Mesendoderm (in vitro differentiated cells): ENCODE data around the gene MYH2.

Experiments
- DNase-seq: peaks from one replicate; pipeline ENCODE4 v3.0.0; 2013
- H2AK5ac ChIP-seq: 2 replicates; pipeline ENCODE4 v1.6.1; 2013; ENCODE audit warnings: low read length, inconsistent platforms
- H2BK120ac ChIP-seq: 2 replicates; pipeline ENCODE4 v1.6.1; 2013; ENCODE audit warnings: low read depth, mild to moderate bottlenecking, low read length, moderate library complexity, mixed read lengths
- H2BK15ac ChIP-seq: replicated peaks from 2 replicates; pipeline ENCODE4 v1.6.1; 2013; ENCODE audit warnings: low read depth, mild to moderate bottlenecking, moderate library complexity
- H2BK5ac ChIP-seq: 2 replicates; pipeline ENCODE4 v1.6.1; 2013; ENCODE audit warnings: low read length, inconsistent platforms
- H3K18ac ChIP-seq: 2 replicates; pipeline ENCODE4 v1.6.1; 2013; ENCODE audit warnings: mild to moderate bottlenecking, low read length, mixed read lengths
- H3K23ac ChIP-seq: one replicate; pipeline ENCODE4 v1.6.1; 2013; ENCODE audit warnings: low read length
- H3K27ac ChIP-seq: 2 replicates; pipeline ENCODE4 v1.5.1; 2013; ENCODE audit warnings: low read depth, mild to moderate bottlenecking, inconsistent platforms, low read length, moderate library complexity
- H3K27me3 ChIP-seq: 2 replicates; pipeline ENCODE4 v1.6.1; 2013; ENCODE audit warnings: low read length, control low read depth, mild to moderate bottlenecking, inconsistent platforms; ENCODE audit not compliant: insufficient read depth, poor library complexity
- H3K36me3 ChIP-seq: 2 replicates; pipeline ENCODE4 v1.6.1; 2013; ENCODE audit warnings: low read length, inconsistent platforms; ENCODE audit not compliant: control insufficient read depth, insufficient read depth
- H3K4ac ChIP-seq: one replicate; pipeline ENCODE4 v1.6.1; 2013; ENCODE audit warnings: low read depth, mild to moderate bottlenecking, low read length, moderate library complexity
- H3K4me1 ChIP-seq: 2 replicates; pipeline ENCODE4 v1.6.1; 2013; ENCODE audit warnings: low read depth, low read length, inconsistent platforms; ENCODE audit not compliant: control insufficient read depth
- H3K4me2 ChIP-seq: 2 replicates; pipeline ENCODE4 v1.6.1; 2013; ENCODE audit warnings: low read length
- H3K4me3 ChIP-seq: 2 replicates; pipeline ENCODE4 v1.5.1; 2013; ENCODE audit warnings: mild to moderate bottlenecking, low read length
- H3K56ac ChIP-seq: one replicate; pipeline ENCODE4 v1.6.1; 2013; ENCODE audit warnings: low read length
- H3K79me1 ChIP-seq: 2 replicates; pipeline ENCODE4 v1.6.1; 2013; ENCODE audit warnings: low read length, inconsistent platforms
- H3K79me2 ChIP-seq: 2 replicates; pipeline ENCODE4 v1.6.1; 2013; ENCODE audit warnings: mild to moderate bottlenecking, low read length; ENCODE audit not compliant: control insufficient read depth, insufficient read depth
- H3K9ac ChIP-seq: 2 replicates; pipeline ENCODE4 v1.6.1; 2013; ENCODE audit warnings: low read length, inconsistent platforms
- H4K5ac ChIP-seq: one replicate; pipeline ENCODE4 v1.6.1; 2013; ENCODE audit warnings: low read length
- H4K8ac ChIP-seq: one replicate; pipeline ENCODE4 v1.6.1; 2013; ENCODE audit warnings: low read depth, mild to moderate bottlenecking, control low read depth, low read length, moderate library complexity
- WGBS: extraction: QIAGEN DNeasy Blood & Tissue Kit; methylation state at CpG from one replicate; pipeline ENCODE4 v1.1.7; 2013; ENCODE audit warnings: low lambda C conversion rate, missing lambda C conversion rate; ENCODE audit not compliant: insufficient coverage; ENCODE audit errors: extremely low coverage; 5-methylcytosine and 5-hydroxymethylcytosine counted together

The MYH2 gene

DNA sequence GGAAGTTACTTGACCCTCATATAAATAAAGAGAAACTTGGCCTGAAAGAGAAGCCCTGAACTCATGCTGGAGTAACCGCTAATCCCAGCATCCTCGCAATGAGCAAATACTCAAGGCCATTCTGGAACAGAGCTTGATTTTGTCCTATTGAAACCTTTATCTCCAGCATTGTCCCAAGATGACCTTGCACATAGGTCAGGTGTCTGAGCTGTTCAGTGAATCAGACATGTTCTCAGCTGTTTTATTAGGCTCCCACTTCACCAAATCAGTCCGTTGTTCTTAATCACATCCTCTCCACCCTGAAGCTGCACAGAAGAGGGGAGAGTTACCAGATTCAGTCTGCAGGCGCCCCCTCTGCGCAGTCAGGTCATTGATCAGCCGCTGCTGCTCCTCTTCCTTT, 22.0 kb downstream of the MYH2 start:
- Histone ChIP-seq H3K27ac (no peak overlapping the region), H3K4me1 (no peaks in the 10 kb centered on the region), H3K36me3 (no peaks in the 10 kb centered on the region), H3K4ac (no peak overlapping the region), H3K18ac (no peak overlapping the region), H3K79me2 (no peaks in the 10 kb centered on the region), H3K4me2 (no peak overlapping the region), H3K4me3 (no peak overlapping the region), H2BK120ac (no peak overlapping the region), H3K56ac (no peak overlapping the region), H3K79me1 (no peaks in the 10 kb centered on the region), H2BK5ac (no peak overlapping the region), H3K23ac (no peak overlapping the region), H2AK5ac (no peak overlapping the region), H4K5ac (no peak overlapping the region), H4K8ac (no peak overlapping the region), H2BK15ac (no peak overlapping the region), H3K27me3 (no peaks in the 10 kb centered on the region), H3K9ac (no peak overlapping the region)
- no CpG with 5 or more reads among the region's 6 CpGs for WGBS
- DNase-seq, result no peak

- no peak overlapping the region for H2BK120ac ChIP-seq
- no CpG with 5 or more reads among the region's 11 CpGs for WGBS
- H3K79me1 ChIP-seq, result no peaks in the 10 kb centered on the region
Measured at GRCh38 chr17:10526517-10526916, 22.9 kb downstream of the MYH2 start.

DNA sequence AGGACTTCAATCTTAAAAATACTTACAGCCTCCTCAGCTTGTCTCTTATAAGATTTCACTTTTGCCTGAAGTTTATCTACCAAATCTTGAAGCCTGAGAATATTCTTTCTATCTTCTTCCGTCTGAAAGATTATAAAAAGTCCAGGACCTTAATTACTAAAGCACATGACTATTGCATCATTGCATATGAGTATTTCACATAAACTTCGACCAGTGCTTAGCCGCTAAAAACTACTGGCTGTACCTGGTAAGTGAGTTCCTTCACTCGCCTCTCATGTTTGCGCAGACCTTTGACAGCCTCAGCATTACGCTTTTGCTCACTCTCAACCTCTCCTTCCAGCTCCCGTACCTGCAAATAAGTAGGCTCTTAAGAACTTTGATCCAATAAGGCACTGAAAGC, 26.4 kb downstream of the MYH2 start:
- no peak overlapping the region for H2BK120ac ChIP-seq
- no peak overlapping the region for H3K56ac ChIP-seq
- WGBS, result no CpG with 5 or more reads among the region's 7 CpGs
- H3K23ac ChIP-seq, result no peak overlapping the region
- H3K79me1 ChIP-seq, result no peaks in the 10 kb centered on the region
- H4K5ac ChIP-seq, result no peak overlapping the region
- H3K79me2 ChIP-seq, result no peaks in the 10 kb centered on the region
- H3K9ac ChIP-seq, result no peak overlapping the region
- no peaks in the 10 kb centered on the region for H3K36me3 ChIP-seq
- H3K4me3 ChIP-seq, result no peak overlapping the region
- H3K4me2 ChIP-seq, result no peak overlapping the region
- no peak overlapping the region for H4K8ac ChIP-seq
- no peak overlapping the region for H3K18ac ChIP-seq
- H3K4me1 ChIP-seq, result no peaks in the 10 kb centered on the region
- DNase-seq, result no peak
- no peak overlapping the region for H2AK5ac ChIP-seq
- H3K27me3 ChIP-seq, result no peaks in the 10 kb centered on the region
- no peak overlapping the region for H2BK5ac ChIP-seq
- no peak overlapping the region for H3K4ac ChIP-seq
- H3K27ac ChIP-seq, result no peak overlapping the region
- no peak overlapping the region for H2BK15ac ChIP-seq

More at GRCh38 chr17:10526517-10526916, 22.9 kb downstream of the MYH2 start:
- no peak overlapping the region for H3K27ac ChIP-seq
- no peak overlapping the region for H2AK5ac ChIP-seq
- no peak overlapping the region for H3K4me2 ChIP-seq
- no peak overlapping the region for H4K5ac ChIP-seq
- H3K4me1 ChIP-seq, result no peaks in the 10 kb centered on the region
- no peak overlapping the region for H3K4ac ChIP-seq
- no peak overlapping the region for H3K9ac ChIP-seq
- no peaks in the 10 kb centered on the region for H3K27me3 ChIP-seq
- no peak overlapping the region for H3K18ac ChIP-seq
- H3K79me2 ChIP-seq, result no peaks in the 10 kb centered on the region
- H4K8ac ChIP-seq, result no peak overlapping the region
- no peak overlapping the region for H3K56ac ChIP-seq
- H2BK15ac ChIP-seq, result no peak overlapping the region
- H3K36me3 ChIP-seq, result no peaks in the 10 kb centered on the region
- no peak overlapping the region for H3K23ac ChIP-seq
- no peak overlapping the region for H3K4me3 ChIP-seq
- DNase-seq, result no peak
- H2BK5ac ChIP-seq, result no peak overlapping the region

DNA sequence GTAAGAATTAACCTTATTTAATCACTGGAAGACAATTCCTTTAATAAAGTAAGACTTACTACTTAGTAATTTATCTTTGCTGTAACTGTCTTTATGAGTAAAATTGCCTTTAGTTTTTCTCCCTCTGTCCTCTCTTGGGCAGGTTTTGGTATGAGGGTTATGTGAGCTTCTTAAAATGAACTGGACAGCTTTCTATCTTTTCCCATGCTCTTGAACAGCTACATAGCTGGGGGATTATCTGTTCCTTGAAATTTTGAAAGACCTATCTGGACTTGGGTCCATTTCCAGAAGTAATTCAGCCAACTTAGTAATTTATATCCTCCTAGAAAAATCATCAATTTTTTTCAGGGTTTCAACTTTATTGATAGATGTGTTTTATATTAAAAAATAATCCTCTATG, 27.5 kb downstream of the MYH2 start:
- H3K79me2 ChIP-seq, result no peaks in the 10 kb centered on the region
- H3K27ac ChIP-seq, result no peak overlapping the region
- H3K23ac ChIP-seq, result no peak overlapping the region
- H3K4me2 ChIP-seq, result no peak overlapping the region
- H2BK5ac ChIP-seq, result no peak overlapping the region
- no peak overlapping the region for H3K18ac ChIP-seq
- no peak overlapping the region for H2AK5ac ChIP-seq
- H3K4ac ChIP-seq, result no peak overlapping the region
- no peak overlapping the region for H2BK120ac ChIP-seq
- DNase-seq, result no peak
- H3K36me3 ChIP-seq, result no peaks in the 10 kb centered on the region
- no peak overlapping the region for H4K5ac ChIP-seq
- no peak overlapping the region for H2BK15ac ChIP-seq
- no peak overlapping the region for H3K56ac ChIP-seq
- no peaks in the 10 kb centered on the region for H3K4me1 ChIP-seq
- no peak overlapping the region for H3K4me3 ChIP-seq
- H3K27me3 ChIP-seq, result no peaks in the 10 kb centered on the region
- H3K79me1 ChIP-seq, result no peaks in the 10 kb centered on the region
- no peak overlapping the region for H4K8ac ChIP-seq
- no peak overlapping the region for H3K9ac ChIP-seq

GRCh38 chr17:10518271-10519037, 31.0 kb downstream of the MYH2 start, which contains the start of gene MYH1:
Gene MYH1, minus strand, starts transcription at chr17:10518542. Its CDS starts 1,900 bp downstream, at chr17:10516642.
- H3K79me2 ChIP-seq, result no peaks in the 10 kb centered on the region
- no peak within 1 kb of the TSS for H3K4ac ChIP-seq
- H3K56ac ChIP-seq, result no peak within 1 kb of the TSS
- no peaks in the 10 kb centered on the region for H3K27me3 ChIP-seq
- H3K18ac ChIP-seq, result no peak within 1 kb of the TSS
- no peak within 1 kb of the TSS for H2AK5ac ChIP-seq
- no peaks in the 10 kb centered on the region for H3K36me3 ChIP-seq
- no peak within 1 kb of the TSS for H3K4me3 ChIP-seq
- no peak within 1 kb of the TSS for H2BK120ac ChIP-seq
- no peaks in the 10 kb centered on the region for H3K4me1 ChIP-seq
- H4K8ac ChIP-seq, result no peak within 1 kb of the TSS
- no peak within 1 kb of the TSS for H3K9ac ChIP-seq
- no CpG with 5 or more reads among the region's 11 CpGs for WGBS
- DNase-seq, result no peak
- no peak within 1 kb of the TSS for H3K4me2 ChIP-seq
- no peak within 1 kb of the TSS for H3K23ac ChIP-seq
- no peak within 1 kb of the TSS for H4K5ac ChIP-seq
- H2BK15ac ChIP-seq, result no peak within 1 kb of the TSS
- no peak within 1 kb of the TSS for H2BK5ac ChIP-seq
- no peak within 1 kb of the TSS for H3K27ac ChIP-seq
- no peaks in the 10 kb centered on the region for H3K79me1 ChIP-seq

GRCh38 chr17:10516638-10517037, 32.8 kb downstream of the MYH2 start:
- no peak overlapping the region for H3K23ac ChIP-seq
- H2BK120ac ChIP-seq, result no peak overlapping the region
- H3K18ac ChIP-seq, result no peak overlapping the region
- H3K4me2 ChIP-seq, result no peak overlapping the region
- no peak overlapping the region for H2BK5ac ChIP-seq
- H3K4me3 ChIP-seq, result no peak overlapping the region
- no peaks in the 10 kb centered on the region for H3K79me1 ChIP-seq
- DNase-seq, result no peak
- H3K79me2 ChIP-seq, result no peaks in the 10 kb centered on the region
- no peak overlapping the region for H3K4ac ChIP-seq
- no peak overlapping the region for H3K27ac ChIP-seq
- no peaks in the 10 kb centered on the region for H3K36me3 ChIP-seq
- H3K27me3 ChIP-seq, result no peaks in the 10 kb centered on the region
- no peaks in the 10 kb centered on the region for H3K4me1 ChIP-seq
- no peak overlapping the region for H3K56ac ChIP-seq
- no peak overlapping the region for H2BK15ac ChIP-seq
- no peak overlapping the region for H4K5ac ChIP-seq
- H4K8ac ChIP-seq, result no peak overlapping the region
- no peak overlapping the region for H3K9ac ChIP-seq
- no peak overlapping the region for H2AK5ac ChIP-seq
